Measurements from ENCODE around the gene COL2A1.

DNA sequence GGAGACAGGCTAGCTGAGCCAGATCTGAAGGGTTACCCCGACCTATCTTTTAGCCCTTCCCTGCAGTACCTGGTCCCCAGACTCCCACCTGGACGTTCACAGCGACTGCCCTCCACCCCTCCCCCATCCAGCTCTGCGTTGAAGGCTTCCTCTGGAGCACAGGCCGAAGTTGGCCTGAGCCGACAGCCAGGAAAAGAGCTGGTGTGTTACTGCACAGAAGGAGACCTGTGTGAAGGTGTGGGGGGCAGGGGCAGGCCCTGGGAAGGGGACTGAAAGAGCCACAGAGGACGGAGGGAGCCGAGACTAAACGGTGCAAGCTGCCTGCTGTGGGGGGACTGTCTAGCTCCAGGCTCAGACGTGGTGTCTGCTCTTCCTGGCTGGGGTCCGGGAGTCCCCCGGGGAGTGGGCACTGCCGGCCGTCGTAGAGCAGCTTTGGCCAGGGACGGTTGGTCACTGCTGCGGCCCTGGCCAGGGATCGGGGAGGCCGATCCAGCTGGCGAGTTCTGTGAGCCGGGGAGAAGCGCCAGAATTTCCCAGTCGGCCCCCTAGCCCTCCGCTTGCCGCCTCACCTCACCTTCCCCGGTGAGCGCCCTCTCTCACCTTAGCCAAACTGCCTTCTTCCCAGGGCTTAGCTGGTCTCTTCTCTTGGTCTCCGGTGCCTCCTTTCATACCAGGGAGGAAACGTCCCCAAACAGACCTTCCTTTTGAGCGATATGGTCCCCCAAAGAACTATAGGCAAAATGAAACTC lies 899 bp upstream of the COL2A1 start:
- TF ChIP-seq, protein P1, sequence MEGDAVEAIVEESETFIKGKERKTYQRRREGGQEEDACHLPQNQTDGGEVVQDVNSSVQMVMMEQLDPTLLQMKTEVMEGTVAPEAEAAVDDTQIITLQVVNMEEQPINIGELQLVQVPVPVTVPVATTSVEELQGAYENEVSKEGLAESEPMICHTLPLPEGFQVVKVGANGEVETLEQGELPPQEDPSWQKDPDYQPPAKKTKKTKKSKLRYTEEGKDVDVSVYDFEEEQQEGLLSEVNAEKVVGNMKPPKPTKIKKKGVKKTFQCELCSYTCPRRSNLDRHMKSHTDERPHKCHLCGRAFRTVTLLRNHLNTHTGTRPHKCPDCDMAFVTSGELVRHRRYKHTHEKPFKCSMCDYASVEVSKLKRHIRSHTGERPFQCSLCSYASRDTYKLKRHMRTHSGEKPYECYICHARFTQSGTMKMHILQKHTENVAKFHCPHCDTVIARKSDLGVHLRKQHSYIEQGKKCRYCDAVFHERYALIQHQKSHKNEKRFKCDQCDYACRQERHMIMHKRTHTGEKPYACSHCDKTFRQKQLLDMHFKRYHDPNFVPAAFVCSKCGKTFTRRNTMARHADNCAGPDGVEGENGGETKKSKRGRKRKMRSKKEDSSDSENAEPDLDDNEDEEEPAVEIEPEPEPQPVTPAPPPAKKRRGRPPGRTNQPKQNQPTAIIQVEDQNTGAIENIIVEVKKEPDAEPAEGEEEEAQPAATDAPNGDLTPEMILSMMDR (IDR thresholded peaks at IDR 0.05), result no peak
- no peak for TF ChIP-seq POLR2A (IDR thresholded peaks at IDR 0.05)
- no peak for TF ChIP-seq EP300 (IDR thresholded peaks at IDR 0.05)
